H9 (cell line): ENCODE measurements around the gene RIC1. TPM values are rescaled to one million over a fixed set of nuclear protein-coding genes. Genes with fewer than 3 reads are reported as not detected.

Experiments used
- DNase-seq: peaks from one replicate; pipeline ENCODE4 v3.0.0-alpha.2; 2017
- H2AFZ ChIP-seq: one replicate; pipeline ENCODE4 v1.6.1; 2013; ENCODE audit warnings: mild to moderate bottlenecking, low read length, control low read depth, moderate library complexity
- H2AK5ac ChIP-seq: 2 replicates; pipeline ENCODE4 v1.6.1; 2013; ENCODE audit warnings: low read length, control low read depth, mixed read lengths; ENCODE audit not compliant: insufficient read length
- H2BK120ac ChIP-seq: one replicate; pipeline ENCODE4 v1.6.1; 2013; ENCODE audit warnings: low read depth, mild to moderate bottlenecking, low read length, control low read depth, inconsistent platforms; ENCODE audit not compliant: poor library complexity, severe bottlenecking
- H2BK12ac ChIP-seq: 2 replicates; pipeline ENCODE4 v1.6.1; 2013; ENCODE audit warnings: low read length, control low read depth, mixed read lengths, low read depth; ENCODE audit not compliant: insufficient read length
- H2BK15ac ChIP-seq: 2 replicates; pipeline ENCODE4 v1.6.1; 2013; ENCODE audit warnings: low read depth, low read length, control low read depth
- H2BK20ac ChIP-seq: one replicate; pipeline ENCODE4 v1.6.1; 2013; ENCODE audit warnings: low read depth, mild to moderate bottlenecking, low read length, control low read depth, inconsistent platforms; ENCODE audit not compliant: poor library complexity, severe bottlenecking
- H2BK5ac ChIP-seq: 2 replicates; pipeline ENCODE4 v1.6.1; 2013; ENCODE audit warnings: low read length, control low read depth, mixed read lengths; ENCODE audit not compliant: insufficient read length
- H3K14ac ChIP-seq: 2 replicates; pipeline ENCODE4 v1.6.1; 2013; ENCODE audit warnings: low read length, control low read depth; ENCODE audit not compliant: insufficient read depth
- H3K18ac ChIP-seq: 2 replicates; pipeline ENCODE4 v1.6.1; 2013; ENCODE audit warnings: low read depth, mild to moderate bottlenecking, mixed read lengths, low read length, control low read depth; ENCODE audit not compliant: insufficient read length
- H3K23ac ChIP-seq: 2 replicates; pipeline ENCODE4 v1.6.1; 2013; ENCODE audit warnings: low read length, control low read depth, mixed read lengths, low read depth; ENCODE audit not compliant: insufficient read length
- H3K23me2 ChIP-seq: 2 replicates; pipeline ENCODE4 v1.6.1; 2013; ENCODE audit warnings: low read depth, mild to moderate bottlenecking, mixed read lengths, low read length, control low read depth; ENCODE audit not compliant: insufficient read length, poor library complexity, severe bottlenecking
- H3K27ac ChIP-seq: 2 replicates; pipeline ENCODE4 v1.5.1; 2013; ENCODE audit warnings: low read length, control low read depth, mixed read lengths, low read depth; ENCODE audit not compliant: insufficient read length
- H3K27me3 ChIP-seq: 2 replicates; pipeline ENCODE4 v1.6.1; 2013; ENCODE audit warnings: low read length, control low read depth, inconsistent platforms; ENCODE audit not compliant: insufficient read depth
- H3K4ac ChIP-seq: 2 replicates; pipeline ENCODE4 v1.6.1; 2013; ENCODE audit warnings: low read depth, mild to moderate bottlenecking, control low read depth, inconsistent platforms, low read length, moderate library complexity
- H3K4me1 ChIP-seq: 2 replicates; pipeline ENCODE4 v1.6.1; 2013; ENCODE audit warnings: low read length, control low read depth, inconsistent platforms; ENCODE audit not compliant: insufficient read depth
- H3K4me2 ChIP-seq: 2 replicates; pipeline ENCODE4 v1.6.1; 2013; ENCODE audit warnings: low read length, control low read depth, mixed read lengths; ENCODE audit not compliant: insufficient read length, insufficient read depth
- H3K56ac ChIP-seq: 2 replicates; pipeline ENCODE4 v1.6.1; 2013; ENCODE audit warnings: low read depth, mild to moderate bottlenecking, mixed read lengths, low read length, control low read depth; ENCODE audit not compliant: insufficient read length
- H3K79me1 ChIP-seq: 2 replicates; pipeline ENCODE4 v1.6.1; 2013; ENCODE audit warnings: low read depth, mild to moderate bottlenecking, moderate library complexity, low read length, control low read depth, inconsistent platforms; ENCODE audit not compliant: insufficient read depth, poor library complexity, severe bottlenecking
- H3K79me2 ChIP-seq: 2 replicates; pipeline ENCODE4 v1.6.1; 2013; ENCODE audit warnings: low read length, control low read depth, inconsistent platforms; ENCODE audit not compliant: insufficient read depth
- H3K9ac ChIP-seq: 2 replicates; pipeline ENCODE4 v1.6.1; 2013; ENCODE audit warnings: low read length, control low read depth, mixed read lengths; ENCODE audit not compliant: insufficient read length; ENCODE audit errors: extremely low read depth
- H3K9me3 ChIP-seq: one replicate; pipeline ENCODE4 v1.6.1; 2013; ENCODE audit warnings: low read depth, low read length, inconsistent platforms; ENCODE audit not compliant: control insufficient read depth
- H3T11ph ChIP-seq: one replicate; pipeline ENCODE4 v1.6.1; 2013; ENCODE audit warnings: mild to moderate bottlenecking, low read length, control low read depth, inconsistent platforms
- H4K20me1 ChIP-seq: one replicate; pipeline ENCODE4 v1.6.1; 2013; ENCODE audit not compliant: control insufficient read depth, insufficient read length, insufficient read depth
- H4K5ac ChIP-seq: 2 replicates; pipeline ENCODE4 v1.6.1; 2013; ENCODE audit warnings: low read depth, mild to moderate bottlenecking, mixed read lengths, low read length, control low read depth; ENCODE audit not compliant: insufficient read length
- H4K8ac ChIP-seq: replicated peaks from 2 replicates; pipeline ENCODE4 v1.6.1; 2013; ENCODE audit warnings: low read length, control low read depth, mixed read lengths, low read depth; ENCODE audit not compliant: insufficient read length
- H4K91ac ChIP-seq: 2 replicates; pipeline ENCODE4 v1.6.1; 2013; ENCODE audit warnings: low read depth, mild to moderate bottlenecking, moderate library complexity, mixed read lengths, low read length, control low read depth; ENCODE audit not compliant: insufficient read length
- H3K27ac Mint-ChIP-seq, 3 experiments: 2 replicates in 2 of 3; 3 replicates in 1 of 3; pipeline ENCODE4 v1.8.0; 2020 to 2021; ENCODE audit warnings: mixed read lengths in 3 of 3, mild to moderate bottlenecking in 1 of 3, moderate library complexity in 1 of 3
- H3K27me3 Mint-ChIP-seq: 2 replicates; pipeline ENCODE4 v1.8.0; 2021; ENCODE audit warnings: low read depth, mild to moderate bottlenecking, moderate library complexity, mixed read lengths
- H3K36me3 Mint-ChIP-seq, 3 experiments: 2 replicates in 2 of 3; 3 replicates in 1 of 3; pipeline ENCODE4 v1.8.0; 2020 to 2021; ENCODE audit warnings: low read depth in 3 of 3, mixed read lengths in 3 of 3; ENCODE audit not compliant: insufficient read depth in 1 of 3
- H3K4me1 Mint-ChIP-seq, 2 experiments: 2 replicates each; pipeline ENCODE4 v1.8.0; 2020; ENCODE audit warnings: mixed read lengths in 2 of 2
- H3K4me3 Mint-ChIP-seq, 2 experiments: 2 replicates in 1 of 2; 3 replicates in 1 of 2; pipeline ENCODE4 v1.8.0; 2020 to 2021; ENCODE audit warnings: mild to moderate bottlenecking in 2 of 2, mixed read lengths in 2 of 2, moderate library complexity in 1 of 2
- H3K9me3 Mint-ChIP-seq, 2 experiments: 2 replicates in 1 of 2; 3 replicates in 1 of 2; pipeline ENCODE4 v1.8.0; 2020; ENCODE audit warnings: mild to moderate bottlenecking in 2 of 2, mixed read lengths in 2 of 2, moderate library complexity in 1 of 2
- CTCF ChIP-seq: fragments of 200-600 bp; sonication (generic); conservative IDR thresholded peaks from 3 replicates; pipeline ENCODE4 v1.8.0; 2021; ENCODE audit warnings: antibody characterized with exemption, mild to moderate bottlenecking
- WGBS: extraction: QIAGEN DNeasy Blood & Tissue Kit; methylation state at CpG from one replicate; pipeline ENCODE4 v1.1.7; 2013; ENCODE audit warnings: missing lambda C conversion rate, low lambda C conversion rate, mixed read lengths; ENCODE audit not compliant: insufficient read length; ENCODE audit errors: extremely low coverage; 5-methylcytosine and 5-hydroxymethylcytosine counted together
- total RNA-seq: library from RNA; stranded (reverse); gene quantifications from 2 replicates; pipeline ENCODE4 v1.2.1, GENCODE V29; 2021

RIC1 gene
- total RNA-seq, 1 experiment from 2014 or later, result 13.7 TPM

GRCh38 chr9:5610491-5610890 is 18.4 kb upstream of the RIC1 start:
- Mint-ChIP-seq H3K9me3 (peaks cover 0 to 4% of the 10 kb centered on the region in 2 experiments; a peak in 3 of 5 replicates), H3K36me3 (no peaks in the 10 kb centered on the region; a peak in 1 of 7 replicates), H3K27ac (no peak overlapping the region; a peak in 1 of 7 replicates), H3K4me3 (no peak overlapping the region), H3K27me3 (no peaks in the 10 kb centered on the region), H3K4me1 (peaks cover 7 to 13% of the 10 kb centered on the region in 2 experiments)
- peak; percentile 35; the same call in 2 of the 3 replicates for TF ChIP-seq CTCF
- Histone ChIP-seq H2BK15ac (no peak overlapping the region), H2BK20ac (no peak overlapping the region), H4K91ac (no peak overlapping the region), H3K27ac (no peak overlapping the region), H3K23ac (no peak overlapping the region), H2BK120ac (no peak overlapping the region), H3K4me1 (no peaks in the 10 kb centered on the region), H3K4ac (no peak overlapping the region), H3K56ac (no peak overlapping the region), H4K8ac (no peak overlapping the region), H2BK12ac (no peak overlapping the region), H2BK5ac (no peak overlapping the region), H4K5ac (no peak overlapping the region), H3K9me3 (no peaks in the 10 kb centered on the region), H3K23me2 (no peaks in the 10 kb centered on the region), H3K9ac (no peak overlapping the region), H2AK5ac (no peak overlapping the region), H4K20me1 (no peaks in the 10 kb centered on the region), H2AFZ (no peak overlapping the region), H3K27me3 (no peaks in the 10 kb centered on the region), H3K18ac (no peak overlapping the region), H3K14ac (no peak overlapping the region), H3K4me2 (no peak overlapping the region), H3K79me1 (no peaks in the 10 kb centered on the region), H3T11ph (no peak overlapping the region), H3K79me2 (no peaks in the 10 kb centered on the region)
- no peak for DNase-seq
- WGBS, result no CpG with 5 or more reads among the region's 2 CpGs
